ENCODE data around the gene CRB2.

The CRB2 gene

GRCh38 chr9:123354806-123355508 is 1.0 kb upstream of the CRB2 start:
- H3K27ac ChIP-seq = no peak overlapping the region
- TF ChIP-seq CTCF (IDR thresholded peaks at IDR 0.05) (no peak), ZFX (IDR thresholded peaks at IDR 0.05; ENCODE audit: borderline replicate concordance) (no peak)

- TF ChIP-seq ZFX (IDR thresholded peaks at IDR 0.05; ENCODE audit: borderline replicate concordance) (no peak), CTCF (IDR thresholded peaks at IDR 0.05) (no peak)
- no peak overlapping the region for H3K27ac ChIP-seq
Observed at GRCh38 chr9:123356851-123357742, 1.1 kb downstream of the CRB2 start.

GRCh38 chr9:123357743-123358059 is 1.7 kb downstream of the CRB2 start:
- TF ChIP-seq ZFX (IDR thresholded peaks at IDR 0.05; ENCODE audit: borderline replicate concordance) = no peak
- no peak for TF ChIP-seq CTCF (IDR thresholded peaks at IDR 0.05)
- H3K27ac ChIP-seq = no peak overlapping the region

GRCh38 chr9:123358181-123358905 is 2.3 kb downstream of the CRB2 start:
- no peak overlapping the region for H3K27ac ChIP-seq
- TF ChIP-seq ZFX (IDR thresholded peaks at IDR 0.05; ENCODE audit: borderline replicate concordance) = no peak
- no peak for TF ChIP-seq CTCF (IDR thresholded peaks at IDR 0.05)

- TF ChIP-seq ZFX (IDR thresholded peaks at IDR 0.05; ENCODE audit: borderline replicate concordance) (no peak), CTCF (IDR thresholded peaks at IDR 0.05) (no peak)
- H3K27ac ChIP-seq = no peak overlapping the region
Observed at GRCh38 chr9:123359106-123359505, 3.1 kb downstream of the CRB2 start.

GRCh38 chr9:123359546-123359945 is 3.5 kb downstream of the CRB2 start:
- H3K27ac ChIP-seq = no peak overlapping the region
- TF ChIP-seq ZFX (IDR thresholded peaks at IDR 0.05; ENCODE audit: borderline replicate concordance) = no peak

GRCh38 chr9:123360161-123361085 is 4.4 kb downstream of the CRB2 start:
- no peak overlapping the region for H3K27ac ChIP-seq
- no peak for TF ChIP-seq ZFX (IDR thresholded peaks at IDR 0.05; ENCODE audit: borderline replicate concordance)
- TF ChIP-seq CTCF (IDR thresholded peaks at IDR 0.05) = no peak
